IPS DF 4.7 (cell line): ENCODE measurements around the gene A4GNT.
"Not testable (repeated sequence)": the region's sequence is repeated elsewhere in the genome, so short reads cannot be mapped to it uniquely, and the experiment has no call there.

ENCODE experiments used
- DNase-seq: peaks from one replicate; pipeline ENCODE4 v3.0.0-alpha.2; 2013; ENCODE audit warnings: low spot score; ENCODE audit errors: extremely low read depth

A4GNT gene

GRCh38 chr3:138118612-138119422 lies 13.4 kb downstream of the A4GNT start:
- DNase-seq = peak; percentile 88

- DNase-seq = no peak
These were observed 16.9 kb downstream of the A4GNT start, which contains the start of gene DZIP1L for GRCh38 chr3:138114988-138115971. Gene DZIP1L (minus strand): TSS chr3:138115608. CDS start chr3:138103971, 11,637 bp downstream.

DNA sequence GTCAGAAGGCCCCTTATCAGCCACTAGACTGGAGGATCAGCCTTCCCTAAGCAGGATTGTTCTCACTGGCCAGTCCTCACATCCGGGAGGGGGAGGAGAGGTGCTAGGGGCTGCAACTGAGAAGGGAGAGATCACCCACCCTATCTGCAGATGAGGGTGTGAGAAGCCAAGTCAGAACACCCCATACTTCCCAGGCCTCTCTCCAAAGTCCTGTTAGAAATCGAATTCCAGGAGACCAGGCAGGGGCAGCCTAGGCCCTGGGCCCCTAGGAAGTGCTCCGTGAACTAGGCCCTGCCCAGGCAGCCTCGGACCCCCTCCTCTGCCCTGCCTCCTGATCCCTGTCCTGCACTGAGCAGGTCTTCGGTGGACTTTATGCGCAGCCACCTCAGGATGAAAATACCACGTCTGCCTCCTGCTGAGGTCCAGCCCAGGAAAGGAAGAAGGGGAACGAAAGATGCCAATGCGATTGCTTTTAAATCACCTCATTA lies 17.7 kb downstream of the A4GNT start:
- DNase-seq = no peak

- DNase-seq = no peak
These were observed 18.9 kb downstream of the A4GNT start for GRCh38 chr3:138113326-138113725.

GRCh38 chr3:138112362-138112761 lies 19.8 kb downstream of the A4GNT start:
- DNase-seq = no peak

DNA sequence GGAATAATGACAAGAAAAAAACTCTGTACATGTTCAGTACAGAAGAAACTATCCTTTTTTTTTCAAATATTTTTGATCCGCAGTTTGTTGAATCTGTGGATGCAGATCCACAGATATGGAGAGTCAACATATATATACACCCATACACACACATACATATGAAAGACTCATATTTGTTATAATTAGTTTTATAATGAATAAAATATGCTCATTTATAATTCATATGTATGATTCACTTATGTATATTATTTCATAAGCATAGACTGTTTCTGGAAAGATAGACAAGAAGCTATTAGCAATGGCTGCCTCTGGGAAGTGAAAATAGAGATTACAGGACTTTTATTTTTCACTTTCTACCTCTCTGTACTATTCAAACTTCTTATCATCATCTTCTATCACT lies 26.6 kb downstream of the A4GNT start:
- no peak for DNase-seq

GRCh38 chr3:138103466-138103865 lies 28.7 kb downstream of the A4GNT start:
- DNase-seq = no peak

- DNase-seq = not testable (repeated sequence)
These were observed 30.7 kb downstream of the A4GNT start for GRCh38 chr3:138101351-138101940.

GRCh38 chr3:138099417-138099816 lies 32.8 kb downstream of the A4GNT start:
- DNase-seq = no peak

GRCh38 chr3:138097192-138098172 lies 34.7 kb downstream of the A4GNT start:
- no peak for DNase-seq

- no peak for DNase-seq
These were observed 38.5 kb downstream of the A4GNT start for GRCh38 chr3:138093721-138094120.

- DNase-seq = no peak
These were observed 40.2 kb downstream of the A4GNT start for GRCh38 chr3:138092023-138092422.

- DNase-seq = no peak
These were observed 43.1 kb downstream of the A4GNT start for GRCh38 chr3:138089091-138089490.

- DNase-seq = not testable (repeated sequence)
These were observed 46.4 kb downstream of the A4GNT start for GRCh38 chr3:138085745-138086144.

DNA sequence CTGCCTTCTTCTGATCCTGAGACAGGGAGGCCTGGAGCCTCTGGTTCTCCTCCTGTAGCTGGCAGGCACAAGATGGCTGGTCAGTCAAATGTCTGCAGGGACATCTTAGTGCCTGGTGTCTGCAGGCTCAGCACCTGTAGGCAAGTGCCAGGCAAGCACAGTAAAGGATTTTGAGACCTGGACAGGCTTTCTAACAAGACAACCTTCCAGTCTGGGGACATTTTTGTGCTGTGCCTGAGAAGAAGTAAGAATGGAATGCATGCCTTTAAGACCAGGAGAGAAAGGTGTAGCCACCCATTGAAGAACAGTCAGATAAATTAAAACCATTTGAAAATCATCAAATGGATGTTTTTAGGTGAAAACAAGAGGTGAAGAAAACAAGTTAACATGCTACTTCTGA lies 48.0 kb downstream of the A4GNT start:
- no peak for DNase-seq

GRCh38 chr3:138082992-138083386 lies 49.2 kb downstream of the A4GNT start:
- DNase-seq = no peak

- no peak for DNase-seq
These were observed 49.9 kb downstream of the A4GNT start for GRCh38 chr3:138082085-138082991.

DNA sequence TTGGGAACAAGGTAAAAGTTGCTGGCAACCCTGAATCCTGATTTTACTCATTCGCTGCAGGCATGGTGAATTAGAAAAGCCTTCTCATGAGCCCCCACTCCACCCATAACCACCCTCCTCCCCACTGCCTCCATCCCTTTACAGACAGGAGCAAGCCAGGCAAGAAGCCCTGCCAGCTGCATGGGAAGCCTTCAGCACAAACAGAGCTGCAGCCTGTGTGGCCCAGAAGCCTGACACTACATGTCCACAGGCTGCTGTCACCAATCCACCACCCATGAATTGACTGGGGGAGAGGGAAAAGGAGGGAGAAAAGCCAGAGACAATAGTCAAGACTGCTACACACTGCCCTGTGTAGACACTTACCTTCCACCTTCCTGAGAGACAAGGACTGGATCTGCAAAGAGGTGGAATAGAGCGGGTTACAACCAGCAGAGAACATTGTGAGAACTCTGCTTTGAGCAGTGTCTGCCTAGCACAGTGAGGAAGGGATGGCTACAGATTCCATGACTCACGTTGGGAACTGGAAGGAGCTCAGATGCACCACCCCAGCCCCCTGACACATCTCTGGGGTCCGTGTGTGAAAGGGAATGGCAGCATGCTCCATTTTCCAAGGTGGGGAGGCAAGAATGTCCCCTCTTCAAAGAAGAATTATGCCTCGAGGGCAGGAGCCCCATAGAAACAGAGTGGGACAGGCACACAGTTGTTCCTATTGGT lies 50.7 kb downstream of the A4GNT start:
- no peak for DNase-seq

DNA sequence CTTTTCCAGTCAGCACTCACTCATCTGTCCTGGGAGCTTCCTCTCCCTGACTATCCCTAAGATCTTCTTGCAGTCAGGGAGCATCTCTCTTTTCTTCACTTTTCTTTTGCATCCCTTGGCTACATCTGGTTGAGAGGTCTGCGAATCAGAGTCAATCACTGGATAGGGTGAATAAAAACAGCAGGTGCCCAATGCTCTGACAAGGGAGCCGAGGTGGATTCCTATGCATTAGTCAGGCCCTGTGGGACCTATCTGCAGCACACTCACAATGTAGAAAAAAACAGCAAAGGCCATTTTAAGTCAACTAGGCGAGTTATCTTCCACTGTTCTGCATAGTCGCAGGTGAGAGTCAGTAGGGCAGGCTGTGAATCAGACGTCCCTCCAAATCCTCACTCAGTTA lies 52.3 kb downstream of the A4GNT start:
- no peak for DNase-seq
